Trophoblast cell (in vitro differentiated cells and primary cell): Measurements from ENCODE around the gene NFE2L2.

Source experiments
- DNase-seq, 2 donors: peaks; one replicate each; pipeline ENCODE4 v3.0.0-alpha.2; 2016
- H2AFZ ChIP-seq: 2 replicates; pipeline ENCODE4 v1.6.1; 2013; ENCODE audit warnings: low read length, moderate library complexity, mild to moderate bottlenecking; ENCODE audit not compliant: insufficient read depth, poor library complexity
- H2AK5ac ChIP-seq: 2 replicates; pipeline ENCODE4 v1.6.1; 2013; ENCODE audit warnings: mild to moderate bottlenecking, low read length
- H2BK120ac ChIP-seq: 2 replicates; pipeline ENCODE4 v1.6.1; 2013; ENCODE audit warnings: low read length, mild to moderate bottlenecking, moderate library complexity; ENCODE audit not compliant: insufficient read depth, poor library complexity
- H2BK12ac ChIP-seq: 2 replicates; pipeline ENCODE4 v1.6.1; 2013; ENCODE audit warnings: mild to moderate bottlenecking, low read length, moderate library complexity
- H2BK5ac ChIP-seq: 2 replicates; pipeline ENCODE4 v1.6.1; 2013; ENCODE audit warnings: low read length, low read depth, moderate library complexity, mild to moderate bottlenecking; ENCODE audit not compliant: poor library complexity
- H3K14ac ChIP-seq: 2 replicates; pipeline ENCODE4 v1.6.1; 2013; ENCODE audit warnings: mild to moderate bottlenecking, low read length
- H3K18ac ChIP-seq: 2 replicates; pipeline ENCODE4 v1.6.1; 2013; ENCODE audit warnings: mild to moderate bottlenecking, low read length
- H3K23ac ChIP-seq: 2 replicates; pipeline ENCODE4 v1.6.1; 2013; ENCODE audit warnings: low read length
- H3K27ac ChIP-seq: 2 replicates; pipeline ENCODE4 v1.5.1; 2013; ENCODE audit warnings: low read depth, mild to moderate bottlenecking, inconsistent platforms, low read length, moderate library complexity
- H3K27me3 ChIP-seq: 2 replicates; pipeline ENCODE4 v1.6.1; 2013; ENCODE audit warnings: inconsistent platforms, mild to moderate bottlenecking, low read length, moderate library complexity; ENCODE audit not compliant: insufficient read depth
- H3K36me3 ChIP-seq, 2 experiments: 1 replicate in 1 of 2; 2 replicates in 1 of 2; pipeline ENCODE4 v1.6.1; 2013; ENCODE audit warnings: low read length in 2 of 2, mild to moderate bottlenecking in 2 of 2, moderate library complexity in 1 of 2; ENCODE audit not compliant: insufficient read depth in 2 of 2, control insufficient read depth in 1 of 2
- H3K4ac ChIP-seq: 2 replicates; pipeline ENCODE4 v1.6.1; 2013; ENCODE audit warnings: low read depth, mild to moderate bottlenecking, low read length, moderate library complexity
- H3K4me1 ChIP-seq, 2 experiments: 1 replicate in 1 of 2; 2 replicates in 1 of 2; pipeline ENCODE4 v1.6.1; 2013; ENCODE audit warnings: low read length in 2 of 2, mild to moderate bottlenecking in 2 of 2, moderate library complexity in 1 of 2; ENCODE audit not compliant: insufficient read depth in 2 of 2, control insufficient read depth in 1 of 2
- H3K4me2 ChIP-seq: 2 replicates; pipeline ENCODE4 v1.6.1; 2013; ENCODE audit warnings: inconsistent platforms, mild to moderate bottlenecking, low read length, moderate library complexity
- H3K4me3 ChIP-seq: 2 replicates; pipeline ENCODE4 v1.5.1; 2013; ENCODE audit warnings: mild to moderate bottlenecking, low read depth, low read length, inconsistent platforms
- H3K79me1 ChIP-seq: one replicate; pipeline ENCODE4 v1.6.1; 2013; ENCODE audit warnings: low read length
- H3K79me2 ChIP-seq: 2 replicates; pipeline ENCODE4 v1.6.1; 2013; ENCODE audit warnings: low read length, mild to moderate bottlenecking; ENCODE audit not compliant: control insufficient read depth, insufficient read depth, poor library complexity
- H3K9ac ChIP-seq: 2 replicates; pipeline ENCODE4 v1.6.1; 2013; ENCODE audit warnings: mild to moderate bottlenecking, low read length
- H3K9me3 ChIP-seq: 2 replicates; pipeline ENCODE4 v1.6.1; 2013; ENCODE audit warnings: low read depth, mild to moderate bottlenecking, control low read depth, inconsistent platforms, low read length; ENCODE audit not compliant: insufficient read depth
- H4K12ac ChIP-seq: 2 replicates; pipeline ENCODE4 v1.6.1; 2013; ENCODE audit warnings: low read depth, mild to moderate bottlenecking, low read length, moderate library complexity
- H4K8ac ChIP-seq: 2 replicates; pipeline ENCODE4 v1.6.1; 2013; ENCODE audit warnings: low read depth, mild to moderate bottlenecking, low read length, moderate library complexity
- H4K91ac ChIP-seq: one replicate; pipeline ENCODE4 v1.6.1; 2013; ENCODE audit warnings: low read depth, mild to moderate bottlenecking, low read length, moderate library complexity
- WGBS: extraction: QIAGEN DNeasy Blood & Tissue Kit; methylation state at CpG from one replicate; pipeline ENCODE4 v1.1.7; 2013; ENCODE audit warnings: missing lambda C conversion rate; ENCODE audit not compliant: insufficient read length, insufficient coverage; ENCODE audit errors: extremely low coverage; 5-methylcytosine and 5-hydroxymethylcytosine counted together

Gene NFE2L2

DNA sequence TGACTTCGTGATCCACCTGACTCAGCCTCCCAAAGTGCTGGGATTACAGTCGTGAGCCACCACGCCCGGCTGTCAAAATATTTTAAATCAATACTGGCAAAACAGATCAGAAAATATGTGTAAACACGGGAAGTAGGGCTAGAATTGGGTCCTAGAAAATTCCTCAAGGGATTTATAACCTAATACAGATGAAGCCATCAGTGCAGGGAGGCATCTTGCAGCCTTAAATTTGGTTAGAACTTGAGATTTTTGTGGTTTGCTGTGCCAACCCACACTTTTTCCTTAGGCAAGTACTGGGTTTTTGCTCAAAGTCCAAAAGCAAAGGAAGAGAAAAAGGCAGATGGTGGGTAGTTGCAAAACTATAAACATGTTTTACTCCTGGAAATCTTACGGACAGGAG is 33.7 kb upstream of the NFE2L2 start:
- H3K36me3 ChIP-seq = no peaks in the 10 kb centered on the region
- no peak overlapping the region for H3K14ac ChIP-seq
- H2AK5ac ChIP-seq = no peak overlapping the region
- no peak overlapping the region for H4K12ac ChIP-seq
- H2AFZ ChIP-seq = no peak overlapping the region
- no peak overlapping the region for H4K8ac ChIP-seq
- no peak overlapping the region for H2BK12ac ChIP-seq
- no peaks in the 10 kb centered on the region for H3K27me3 ChIP-seq
- H3K79me1 ChIP-seq = no peaks in the 10 kb centered on the region
- no peak overlapping the region for H3K4me3 ChIP-seq
- no peak overlapping the region for H4K91ac ChIP-seq
- no CpG with 5 or more reads among the region's 6 CpGs for WGBS
- no peak overlapping the region for H3K4me2 ChIP-seq
- no peak overlapping the region for H3K27ac ChIP-seq
- no peak for DNase-seq
- H3K79me2 ChIP-seq = no peaks in the 10 kb centered on the region
- H2BK5ac ChIP-seq = no peak overlapping the region
- H3K9ac ChIP-seq = no peak overlapping the region
- no peak overlapping the region for H3K18ac ChIP-seq
- H3K4ac ChIP-seq = no peak overlapping the region
- H3K9me3 ChIP-seq = no peaks in the 10 kb centered on the region
- H2BK120ac ChIP-seq = no peak overlapping the region
- H3K4me1 ChIP-seq = no peaks in the 10 kb centered on the region
- no peak overlapping the region for H3K23ac ChIP-seq

DNA sequence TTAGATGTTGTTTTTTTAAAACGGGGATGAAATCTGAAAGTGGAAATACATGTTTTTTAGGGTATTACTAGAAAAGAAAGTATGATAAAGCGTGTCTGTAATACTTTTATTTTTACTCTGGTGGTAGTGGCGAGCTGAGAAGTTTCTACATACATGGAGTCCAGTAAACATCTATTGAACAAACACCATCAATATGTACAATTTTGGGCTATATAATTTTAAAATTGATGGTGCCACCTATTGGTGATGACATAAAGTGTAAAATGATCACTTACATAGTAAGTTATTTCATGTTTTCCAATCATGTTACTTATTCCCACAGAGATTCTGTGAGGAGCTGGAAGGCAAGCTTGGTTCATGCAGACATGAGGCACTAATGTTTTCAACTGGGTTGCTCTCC is 31.5 kb upstream of the NFE2L2 start:
- no peaks in the 10 kb centered on the region for H3K79me2 ChIP-seq
- H3K27ac ChIP-seq = no peak overlapping the region
- H2AFZ ChIP-seq = no peak overlapping the region
- no peaks in the 10 kb centered on the region for H3K36me3 ChIP-seq
- H3K4me2 ChIP-seq = no peak overlapping the region
- H3K27me3 ChIP-seq = no peaks in the 10 kb centered on the region
- H2AK5ac ChIP-seq = no peak overlapping the region
- no peak overlapping the region for H4K8ac ChIP-seq
- peak in 1 of 2 donors; percentile 43 for DNase-seq
- H3K14ac ChIP-seq = no peak overlapping the region
- H2BK5ac ChIP-seq = no peak overlapping the region
- no peaks in the 10 kb centered on the region for H3K79me1 ChIP-seq
- no peaks in the 10 kb centered on the region for H3K9me3 ChIP-seq
- no peak overlapping the region for H4K91ac ChIP-seq
- H2BK12ac ChIP-seq = no peak overlapping the region
- no peak overlapping the region for H4K12ac ChIP-seq
- no peak overlapping the region for H3K18ac ChIP-seq
- no peak overlapping the region for H3K23ac ChIP-seq
- no peaks in the 10 kb centered on the region for H3K4me1 ChIP-seq
- WGBS = 100% methylated on average over 1 of the region's 3 CpGs
- H2BK120ac ChIP-seq = no peak overlapping the region
- no peak overlapping the region for H3K4ac ChIP-seq
- no peak overlapping the region for H3K4me3 ChIP-seq
- H3K9ac ChIP-seq = no peak overlapping the region

DNA sequence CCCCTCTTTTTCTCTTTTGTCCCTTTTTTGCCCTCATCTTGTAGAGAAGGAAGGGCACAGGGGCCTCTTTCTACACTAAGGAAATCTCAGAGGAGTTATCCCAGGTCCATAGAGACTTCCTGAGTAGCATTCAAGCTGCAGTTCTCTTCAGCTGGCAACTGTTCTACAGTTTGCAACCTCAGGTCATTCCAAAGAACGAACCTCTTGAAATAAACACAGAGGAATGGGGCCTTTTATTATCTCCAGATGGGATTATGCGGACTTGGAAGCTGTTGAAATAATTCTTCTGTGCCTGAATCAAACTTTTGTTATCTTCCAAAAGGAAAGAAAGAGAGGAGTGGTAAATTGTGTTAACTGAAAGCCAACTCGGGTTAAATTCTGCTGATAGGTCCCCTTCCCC is 31.0 kb upstream of the NFE2L2 start:
- H2AK5ac ChIP-seq = no peak overlapping the region
- no peak overlapping the region for H3K9ac ChIP-seq
- H3K14ac ChIP-seq = no peak overlapping the region
- no peak overlapping the region for H3K4ac ChIP-seq
- H4K8ac ChIP-seq = no peak overlapping the region
- no peak overlapping the region for H2BK120ac ChIP-seq
- H3K4me2 ChIP-seq = no peak overlapping the region
- H3K4me3 ChIP-seq = no peak overlapping the region
- no peaks in the 10 kb centered on the region for H3K79me1 ChIP-seq
- no peaks in the 10 kb centered on the region for H3K4me1 ChIP-seq
- no peaks in the 10 kb centered on the region for H3K27me3 ChIP-seq
- H4K91ac ChIP-seq = no peak overlapping the region
- H2AFZ ChIP-seq = no peak overlapping the region
- H3K18ac ChIP-seq = no peak overlapping the region
- no peaks in the 10 kb centered on the region for H3K36me3 ChIP-seq
- no peak overlapping the region for H2BK5ac ChIP-seq
- no peak for DNase-seq
- H4K12ac ChIP-seq = no peak overlapping the region
- H3K27ac ChIP-seq = no peak overlapping the region
- WGBS = no CpG with 5 or more reads among the region's 3 CpGs
- no peak overlapping the region for H3K23ac ChIP-seq
- no peak overlapping the region for H2BK12ac ChIP-seq
- H3K79me2 ChIP-seq = no peaks in the 10 kb centered on the region
- H3K9me3 ChIP-seq = no peaks in the 10 kb centered on the region

DNA sequence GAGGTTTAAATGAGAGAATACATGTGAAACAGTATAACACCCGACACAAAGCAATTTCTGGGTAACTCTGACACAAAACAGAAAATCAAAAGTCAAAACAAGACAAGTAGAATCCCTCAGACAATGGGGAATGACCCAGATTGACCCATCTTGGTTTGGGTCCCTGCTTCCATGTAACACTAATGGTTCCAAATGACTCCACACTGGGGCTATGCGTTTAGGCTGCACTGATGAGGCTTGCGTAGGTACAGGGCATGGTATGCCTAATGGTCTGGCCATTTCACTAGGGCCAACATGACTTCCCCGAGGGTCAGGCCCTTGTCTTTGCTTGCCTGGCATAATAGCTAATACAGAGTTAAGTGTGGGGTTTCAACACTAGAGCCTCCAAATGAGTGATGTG is 27.2 kb upstream of the NFE2L2 start:
- H3K9me3 ChIP-seq = no peaks in the 10 kb centered on the region
- no peak overlapping the region for H3K4me2 ChIP-seq
- H3K23ac ChIP-seq = no peak overlapping the region
- no peak overlapping the region for H3K9ac ChIP-seq
- no peak overlapping the region for H3K18ac ChIP-seq
- H2BK120ac ChIP-seq = no peak overlapping the region
- no peak overlapping the region for H4K12ac ChIP-seq
- DNase-seq = no peak
- H3K4ac ChIP-seq = no peak overlapping the region
- H2AK5ac ChIP-seq = no peak overlapping the region
- H2AFZ ChIP-seq = no peak overlapping the region
- WGBS = no CpG with 5 or more reads among the region's 4 CpGs
- H2BK12ac ChIP-seq = no peak overlapping the region
- H2BK5ac ChIP-seq = no peak overlapping the region
- no peaks in the 10 kb centered on the region for H3K79me2 ChIP-seq
- H3K36me3 ChIP-seq = no peaks in the 10 kb centered on the region
- no peak overlapping the region for H4K91ac ChIP-seq
- H3K4me1 ChIP-seq = peaks cover 0 to 1% of the 10 kb centered on the region in 2 experiments
- no peak overlapping the region for H4K8ac ChIP-seq
- H3K4me3 ChIP-seq = no peak overlapping the region
- no peaks in the 10 kb centered on the region for H3K79me1 ChIP-seq
- H3K27me3 ChIP-seq = no peaks in the 10 kb centered on the region
- H3K27ac ChIP-seq = no peak overlapping the region
- H3K14ac ChIP-seq = no peak overlapping the region
